A549 (cell line): ENCODE data around the gene NTNG2.

ENCODE experiments used
- CBX8 ChIP-seq: fragments of 200-600 bp; sonication (generic); IDR thresholded peaks from 2 replicates; pipeline ENCODE4 v1.6.1; 2016
- CEBPB ChIP-seq, 2 experiments: fragments of >200 bp in 1 of 2; sonication (Bioruptor Twin) in 1 of 2; formaldehyde crosslinking in 1 of 2; IDR thresholded peaks; 2 replicates each; pipeline ENCODE4 v1.6.1; 2012 to 2016
- CTCF ChIP-seq: fragments of >200 bp; sonication (Bioruptor Twin); formaldehyde crosslinking; IDR thresholded peaks from 3 replicates; pipeline ENCODE4 v1.5.1; 2016
- ELK1 ChIP-seq: fragments of 150-350 bp; IDR thresholded peaks from 2 replicates; pipeline ENCODE4 v1.6.1; 2014; ENCODE audit warnings: low read depth, mild to moderate bottlenecking, low read length
- ESRRA ChIP-seq: fragments of 150-350 bp; IDR thresholded peaks from 2 replicates; pipeline ENCODE4 v1.6.1; 2014; ENCODE audit warnings: mild to moderate bottlenecking, low read length, borderline replicate concordance
- JUN ChIP-seq, 2 experiments: fragments of >200 bp; sonication (Bioruptor Twin); formaldehyde crosslinking; IDR thresholded peaks; 2 replicates in 1 of 2; 3 replicates in 1 of 2; pipeline ENCODE4 v1.6.1; 2016 to 2017
- JUNB ChIP-seq: fragments of >200 bp; sonication (Bioruptor Twin); formaldehyde crosslinking; IDR thresholded peaks from 2 replicates; pipeline ENCODE4 v1.6.1; 2016
- NR3C1 ChIP-seq: fragments of >200 bp; sonication (Bioruptor Twin); formaldehyde crosslinking; IDR thresholded peaks from 3 replicates; pipeline ENCODE4 v1.6.1; 2017
- PBX3 ChIP-seq: IDR thresholded peaks from 2 replicates; pipeline ENCODE4 v1.6.1; 2012
- POLR2A ChIP-seq: IDR thresholded peaks from 2 replicates; pipeline ENCODE4 v1.6.1; 2012; ENCODE audit warnings: mild to moderate bottlenecking, low read length
- POLR2AphosphoS2 ChIP-seq: conservative IDR thresholded peaks from 2 replicates; pipeline ENCODE4 v1.6.1; 2012; ENCODE audit warnings: low read length, improper control_type of control experiment, inconsistent platforms
- ZSCAN20 ChIP-seq: fragments of 250-450 bp; sonication (Bioruptor Pico); IDR thresholded peaks from 2 replicates; pipeline ENCODE4 v1.8.0; 2022; ENCODE audit warnings: mild to moderate bottlenecking, moderate library complexity

- no peak for TF ChIP-seq POLR2A
- no peak for TF ChIP-seq NR3C1
- TF ChIP-seq CTCF = no peak
- no peak for TF ChIP-seq ESRRA
- no peak for TF ChIP-seq ZSCAN20 (CRISPR knock-in tag)
- TF ChIP-seq ELK1 = no peak
- no peak for TF ChIP-seq CEBPB (IDR thresholded peaks at IDR 0.05)
- TF ChIP-seq JUN (IDR thresholded peaks at IDR 0.05) = no peak
- TF ChIP-seq JUNB = no peak
- no peak for TF ChIP-seq CBX8
- no peak for TF ChIP-seq POLR2AphosphoS2
- no peak for TF ChIP-seq PBX3
These were observed 11.6 kb upstream of the NTNG2 start for GRCh38 chr9:132150256-132150655.
